Stimulated activated CD8-positive, alpha-beta memory T cell treated with anti-CD3 and anti-CD28 coated beads, Interleukin-2, amount 100 ng/mL, for 48 hours (primary cell): ENCODE data around the gene RASAL3.

Experiments used
- DNase-seq, 2 donors: peaks; one replicate each; pipeline ENCODE4 v3.0.0-alpha.2; 2020; ENCODE audit warnings: low read depth in 2 of 2

Gene RASAL3

DNA sequence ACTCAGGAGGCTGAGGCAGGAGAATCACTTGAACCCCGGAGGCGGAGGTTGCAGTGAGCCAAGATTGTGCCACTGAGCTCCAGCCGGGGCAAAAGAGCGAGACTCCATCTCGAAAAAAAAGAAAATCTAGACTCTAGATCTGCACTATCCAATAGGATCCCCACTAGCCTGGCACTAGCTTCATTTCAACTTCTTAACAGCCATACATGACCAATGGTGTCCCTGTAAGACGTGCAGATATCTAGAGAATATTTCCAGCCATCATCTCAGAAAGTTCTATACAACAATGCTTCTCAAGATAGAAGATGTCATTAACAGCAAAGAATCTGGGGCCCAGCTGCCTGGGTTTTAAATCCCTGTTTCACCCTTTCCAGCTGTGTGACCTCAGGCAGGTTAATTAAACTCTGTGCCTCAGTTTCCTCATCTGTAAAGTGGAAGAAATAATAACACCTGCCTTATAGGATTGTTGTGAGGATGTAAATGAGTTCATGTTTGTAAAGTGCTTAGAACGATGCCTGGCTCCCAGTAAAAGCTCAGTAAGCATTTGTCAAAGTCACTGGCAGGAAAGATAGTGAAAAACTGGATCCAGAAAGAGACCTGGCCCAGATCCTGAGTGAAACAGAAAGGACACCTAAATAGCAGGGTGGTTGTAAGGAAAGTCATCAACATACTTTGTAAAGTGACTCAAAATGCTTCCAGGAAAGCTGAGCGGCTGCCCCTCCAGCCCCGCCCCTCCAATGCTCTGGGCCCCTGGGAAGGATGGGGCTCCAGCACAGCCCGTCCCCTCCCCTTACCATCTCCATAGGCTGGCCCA lies 28.1 kb downstream of the RASAL3 start:
- DNase-seq, result no peak

DNA sequence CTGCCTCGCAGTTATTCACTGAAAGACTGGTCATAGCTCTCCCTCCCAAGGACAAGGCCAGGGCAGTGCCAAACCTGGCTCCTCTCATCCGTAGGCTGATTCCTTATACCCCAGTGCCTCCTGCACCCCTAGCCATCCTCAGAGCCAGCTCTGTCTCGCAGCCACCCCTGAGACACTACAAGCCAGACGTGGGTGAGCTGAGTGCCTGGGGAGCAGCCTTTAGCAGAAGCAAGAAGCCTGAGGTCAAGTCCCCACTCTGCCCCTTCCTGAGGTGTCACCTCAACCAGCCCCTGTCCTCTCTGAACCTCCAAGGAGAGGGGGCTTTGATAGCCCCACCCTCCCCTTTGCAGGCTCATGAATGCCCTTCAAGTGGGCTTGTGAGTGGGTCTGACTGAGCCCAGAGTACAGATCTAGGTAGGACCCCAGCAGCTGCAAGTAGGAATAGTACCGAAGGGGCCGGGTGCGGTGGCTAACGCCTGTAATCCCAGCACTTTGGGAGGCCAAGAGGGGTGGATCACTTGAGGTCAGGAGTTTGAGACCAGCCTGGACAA lies 30.8 kb downstream of the RASAL3 start:
- DNase-seq, result no peak

GRCh38 chr19:15432629-15433518 lies 31.5 kb downstream of the RASAL3 start:
- peak; percentile 89 to 91 for DNase-seq

DNA sequence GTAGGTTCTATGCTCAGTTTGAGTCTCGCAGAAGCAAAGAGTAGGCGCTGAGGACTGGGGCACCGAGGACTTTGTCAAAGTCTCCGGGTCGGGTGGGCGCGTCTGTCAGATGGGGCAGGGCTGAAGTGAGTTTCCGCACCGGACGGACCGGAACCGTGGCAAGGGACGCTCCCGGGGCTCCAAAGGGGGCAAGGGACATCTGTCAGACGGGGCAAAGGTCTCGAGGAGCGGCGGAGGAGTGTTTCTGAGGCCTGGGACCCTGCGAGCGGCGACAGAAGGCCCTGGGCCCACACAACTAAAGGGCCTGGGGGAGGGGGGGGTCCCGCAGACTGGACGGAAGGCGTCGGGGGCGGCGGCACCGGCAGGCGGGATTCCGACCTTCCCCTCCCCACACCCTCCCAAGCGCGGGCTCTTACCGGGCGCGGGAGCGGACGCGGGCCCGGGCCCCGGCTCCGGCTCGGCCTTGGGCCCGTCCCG lies 32.3 kb downstream of the RASAL3 start:
- no peak for DNase-seq

GRCh38 chr19:15431396-15432017 lies 32.8 kb downstream of the RASAL3 start:
- DNase-seq, result no peak

- no peak for DNase-seq
These were observed 33.7 kb downstream of the RASAL3 start for GRCh38 chr19:15430526-15431120.

GRCh38 chr19:15429825-15430467 lies 34.4 kb downstream of the RASAL3 start:
- DNase-seq, result no peak

DNA sequence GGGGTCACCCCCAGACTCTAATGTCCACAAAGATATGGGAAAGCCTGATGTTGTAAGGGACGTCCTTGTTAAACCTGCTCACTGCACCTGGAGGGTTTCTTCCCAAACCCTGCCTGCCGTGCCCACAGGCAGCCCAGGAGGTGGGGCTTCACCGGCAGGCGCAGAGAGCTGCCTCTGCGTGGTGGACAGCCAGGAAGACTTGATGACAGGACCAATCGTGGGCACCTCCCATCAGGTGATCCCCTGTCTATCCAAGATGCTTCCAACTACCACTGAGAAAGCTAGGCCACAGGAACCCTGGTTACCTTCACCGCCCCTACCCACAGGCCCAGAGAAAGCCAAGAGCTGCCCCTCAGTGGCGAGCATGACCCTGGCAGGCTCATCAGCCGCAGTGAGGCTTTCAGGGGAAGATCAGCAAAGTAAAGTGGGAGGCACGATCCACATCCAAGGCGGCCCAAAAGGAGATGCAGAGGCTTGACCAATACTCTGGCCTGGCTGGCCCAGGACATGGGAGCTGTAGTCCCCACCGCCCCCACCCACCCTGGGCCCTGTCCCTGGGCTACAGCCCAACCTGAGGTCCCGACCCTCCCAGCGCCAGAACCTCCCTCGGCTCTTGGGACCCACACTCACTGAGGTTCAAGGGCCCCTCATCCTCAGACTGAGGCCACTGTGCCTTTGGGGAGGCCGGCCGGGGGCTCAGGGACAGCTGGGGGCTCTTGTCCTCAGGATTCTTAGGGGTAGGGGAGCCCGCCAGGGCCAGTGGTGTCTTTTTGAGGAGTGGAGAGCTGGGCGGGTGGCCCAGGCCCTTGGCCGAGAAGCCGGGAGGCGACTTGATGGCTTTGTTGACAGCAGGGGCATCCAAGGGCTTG lies 35.2 kb downstream of the RASAL3 start:
- DNase-seq, result no peak

DNA sequence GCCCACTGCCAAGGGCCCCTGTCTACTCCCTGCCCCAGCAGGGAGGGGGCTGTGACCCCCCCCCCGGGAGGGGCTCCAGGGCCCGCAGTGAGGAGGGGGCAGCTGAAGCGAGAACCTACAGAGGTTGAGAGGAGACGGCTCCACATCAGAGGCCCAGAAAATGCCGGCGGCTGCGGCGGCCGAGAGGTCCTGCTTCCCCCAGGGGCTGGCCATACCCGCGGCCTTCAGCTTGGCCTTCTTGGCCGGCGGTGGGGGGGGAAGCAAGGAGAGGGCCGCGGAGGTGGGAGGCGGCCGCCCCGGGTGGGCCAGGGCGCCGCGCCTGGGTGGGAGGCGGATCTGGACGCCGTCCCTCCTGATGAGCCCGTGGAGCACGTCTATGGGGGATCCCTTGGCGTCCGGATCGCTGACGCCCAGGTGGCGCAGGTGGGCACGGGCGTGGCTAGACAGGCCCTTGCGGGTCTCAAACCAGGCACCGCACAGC lies 36.3 kb downstream of the RASAL3 start:
- no peak for DNase-seq

- no peak for DNase-seq
These were observed 37.0 kb downstream of the RASAL3 start for GRCh38 chr19:15427350-15427700.

DNA sequence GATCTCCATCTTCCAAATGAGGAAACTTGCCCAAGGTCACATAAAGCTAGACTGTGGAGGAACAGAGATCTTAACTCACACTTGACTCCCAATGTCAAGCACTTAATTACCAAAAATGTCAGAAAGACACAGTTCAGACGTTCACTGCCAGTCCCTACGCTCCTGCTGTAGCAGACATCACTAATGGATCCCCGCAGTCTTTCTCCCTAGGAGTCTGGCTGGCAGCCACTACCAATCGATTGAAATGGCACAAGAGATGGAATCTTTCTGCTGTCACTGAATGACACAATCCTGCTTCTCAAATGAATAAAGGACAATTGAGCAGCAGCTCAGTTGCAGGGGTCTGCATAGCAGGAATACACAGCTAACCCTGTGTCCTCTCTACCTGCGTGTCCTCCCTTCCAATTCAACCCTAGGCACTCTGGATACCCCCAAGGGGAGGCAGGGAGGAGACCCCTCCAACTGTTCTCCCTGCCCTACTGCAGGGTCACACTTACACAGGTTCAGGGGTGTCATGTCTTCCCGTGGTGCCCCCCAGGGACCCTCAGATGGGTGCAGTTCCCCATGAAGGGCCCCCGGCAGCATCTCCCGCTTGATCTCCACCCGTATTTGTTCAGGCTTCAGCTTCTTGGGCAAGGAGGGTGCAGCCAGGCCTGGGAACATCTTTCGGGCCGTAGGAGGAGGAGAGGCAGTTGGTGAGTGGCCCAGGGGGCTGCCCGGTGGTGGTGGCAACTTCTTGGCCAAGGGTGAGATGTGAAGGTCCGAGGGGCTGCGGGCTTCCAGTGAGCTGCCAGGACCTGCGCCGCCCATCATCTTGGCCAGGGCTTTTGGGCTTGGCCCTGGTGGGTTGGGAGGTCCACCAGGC lies 37.6 kb downstream of the RASAL3 start:
- DNase-seq, result no peak

GRCh38 chr19:15425321-15425950 lies 38.9 kb downstream of the RASAL3 start:
- DNase-seq, result no peak

- DNase-seq, result no peak
These were observed 39.6 kb downstream of the RASAL3 start for GRCh38 chr19:15424692-15425272.

GRCh38 chr19:15424121-15424520 lies 40.2 kb downstream of the RASAL3 start:
- no peak for DNase-seq

DNA sequence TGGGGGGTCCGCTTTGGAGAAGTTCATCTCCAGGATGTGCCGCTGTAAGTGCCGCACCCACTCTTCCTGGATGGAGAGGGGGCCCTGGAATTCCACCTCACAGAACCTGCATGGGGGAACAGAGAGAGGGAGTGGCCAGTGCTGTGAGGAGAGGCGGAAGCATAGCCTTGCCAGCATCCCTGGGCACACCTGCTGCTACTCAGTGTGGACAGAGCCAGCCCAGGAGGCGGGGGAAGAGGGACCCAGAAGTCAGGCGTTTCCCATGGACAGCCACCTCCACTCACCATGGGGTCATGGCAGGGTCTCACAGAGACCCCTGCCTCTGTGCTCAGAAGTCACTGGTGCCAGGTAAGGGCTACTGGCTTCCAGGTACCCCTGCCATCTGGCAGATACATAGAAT lies 41.2 kb downstream of the RASAL3 start:
- no peak for DNase-seq

GRCh38 chr19:15422296-15423075 lies 41.9 kb downstream of the RASAL3 start:
- DNase-seq, result no peak

- no peak for DNase-seq
These were observed 42.6 kb downstream of the RASAL3 start for GRCh38 chr19:15421721-15422260.
